ENCODE measurements around the gene DNAH8. TPM values are rescaled to one million over a fixed set of nuclear protein-coding genes. Genes with fewer than 3 reads are reported as not detected.

DNAH8 gene
- total RNA-seq, 1 experiment from 2014 or later = not detected

DNA sequence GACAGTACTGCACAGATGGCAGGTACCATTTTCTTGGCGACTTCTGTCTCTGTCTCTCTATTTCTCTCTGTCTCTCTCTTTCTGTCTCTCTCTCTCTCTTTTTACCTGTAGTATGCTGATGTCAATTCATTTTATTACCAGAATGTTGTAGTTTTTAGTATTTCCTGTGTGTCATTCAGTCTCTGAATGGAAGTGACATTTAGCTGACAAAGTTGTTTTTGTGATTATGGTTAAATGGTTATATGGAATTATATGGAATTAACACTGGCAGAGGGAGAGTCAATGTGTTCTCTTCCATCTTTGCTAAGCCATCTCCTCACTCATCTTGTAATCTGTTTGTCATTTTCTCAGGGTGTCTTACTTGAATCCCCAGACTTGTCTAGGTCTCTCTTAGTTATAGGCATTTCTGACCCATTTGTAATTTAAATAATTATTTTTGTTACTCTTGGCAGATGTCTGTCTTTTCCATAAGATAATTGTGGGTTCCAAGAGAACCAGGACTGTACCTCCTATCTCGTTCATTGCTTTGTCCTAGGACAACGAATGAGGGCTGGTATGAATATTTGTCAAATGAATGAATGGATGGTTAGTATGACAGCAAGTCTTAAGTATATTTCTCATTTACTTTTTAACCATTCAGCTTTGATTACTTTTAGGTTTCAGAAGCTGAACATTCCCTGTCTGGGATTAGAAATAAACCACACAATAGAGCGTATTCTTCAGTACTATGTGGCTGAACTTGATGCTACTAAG is 64.4 kb downstream of the DNAH8 start:
- BruUV-seq (replicated peaks) = no TSS peak
- intact Hi-C loops (cut with micrococcal nuclease) = no loop called here
- ChIA-PET POLR2A (no interaction called here), CTCF (no interaction called here)
- Mint-ChIP-seq H3K27ac (ENCODE audit: low read depth, unreplicated experiment) (no peak overlapping the region), H3K9me3 (ENCODE audit: unreplicated experiment) (no peaks in the 10 kb centered on the region), H3K4me3 (ENCODE audit: unreplicated experiment) (no peak overlapping the region), H3K4me1 (ENCODE audit: insufficient read depth, unreplicated experiment) (no peaks in the 10 kb centered on the region), H3K27me3 (ENCODE audit: insufficient read depth, unreplicated experiment) (no peaks in the 10 kb centered on the region), H3K36me3 (ENCODE audit: insufficient read depth, unreplicated experiment) (no peaks in the 10 kb centered on the region)
- TF ChIP-seq, protein P1, sequence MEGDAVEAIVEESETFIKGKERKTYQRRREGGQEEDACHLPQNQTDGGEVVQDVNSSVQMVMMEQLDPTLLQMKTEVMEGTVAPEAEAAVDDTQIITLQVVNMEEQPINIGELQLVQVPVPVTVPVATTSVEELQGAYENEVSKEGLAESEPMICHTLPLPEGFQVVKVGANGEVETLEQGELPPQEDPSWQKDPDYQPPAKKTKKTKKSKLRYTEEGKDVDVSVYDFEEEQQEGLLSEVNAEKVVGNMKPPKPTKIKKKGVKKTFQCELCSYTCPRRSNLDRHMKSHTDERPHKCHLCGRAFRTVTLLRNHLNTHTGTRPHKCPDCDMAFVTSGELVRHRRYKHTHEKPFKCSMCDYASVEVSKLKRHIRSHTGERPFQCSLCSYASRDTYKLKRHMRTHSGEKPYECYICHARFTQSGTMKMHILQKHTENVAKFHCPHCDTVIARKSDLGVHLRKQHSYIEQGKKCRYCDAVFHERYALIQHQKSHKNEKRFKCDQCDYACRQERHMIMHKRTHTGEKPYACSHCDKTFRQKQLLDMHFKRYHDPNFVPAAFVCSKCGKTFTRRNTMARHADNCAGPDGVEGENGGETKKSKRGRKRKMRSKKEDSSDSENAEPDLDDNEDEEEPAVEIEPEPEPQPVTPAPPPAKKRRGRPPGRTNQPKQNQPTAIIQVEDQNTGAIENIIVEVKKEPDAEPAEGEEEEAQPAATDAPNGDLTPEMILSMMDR (IDR thresholded peaks at IDR 0.05; ENCODE audit: unreplicated experiment) = no peak
- no peak for DNase-seq (ENCODE audit: unreplicated experiment)

DNA sequence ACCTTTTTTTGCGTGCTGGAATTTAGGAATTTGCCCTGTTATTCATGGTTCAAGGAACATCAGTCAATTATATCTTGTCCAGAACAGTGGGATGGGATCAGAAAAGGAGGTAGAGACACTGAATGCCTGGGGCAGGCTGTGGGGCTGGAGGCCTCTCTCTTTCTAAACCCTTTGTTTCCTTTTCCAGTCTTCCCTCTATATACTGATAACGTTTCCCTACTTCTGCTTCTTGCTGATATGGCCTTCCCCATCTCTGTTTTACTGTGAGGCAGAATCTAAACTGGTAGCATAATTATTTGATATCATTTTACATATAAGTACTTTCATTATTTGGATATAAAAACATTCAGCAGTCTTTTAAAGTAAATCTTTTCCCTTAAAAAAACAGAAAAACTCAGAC is 67.5 kb downstream of the DNAH8 start:
- Mint-ChIP-seq H3K36me3 (ENCODE audit: insufficient read depth, unreplicated experiment) (no peaks in the 10 kb centered on the region), H3K4me1 (ENCODE audit: insufficient read depth, unreplicated experiment) (no peaks in the 10 kb centered on the region), H3K4me3 (ENCODE audit: unreplicated experiment) (no peak overlapping the region), H3K9me3 (ENCODE audit: unreplicated experiment) (no peaks in the 10 kb centered on the region), H3K27ac (ENCODE audit: low read depth, unreplicated experiment) (no peak overlapping the region), H3K27me3 (ENCODE audit: insufficient read depth, unreplicated experiment) (no peaks in the 10 kb centered on the region)
- TF ChIP-seq, protein P1 (IDR thresholded peaks at IDR 0.05; ENCODE audit: unreplicated experiment) = no peak
- DNase-seq (ENCODE audit: unreplicated experiment) = no peak
- CTCF ChIA-PET = no interaction called here
- POLR2A ChIA-PET = no interaction called here
- intact Hi-C loops (cut with micrococcal nuclease) = no loop called here
- no TSS peak for BruUV-seq (replicated peaks)

DNA sequence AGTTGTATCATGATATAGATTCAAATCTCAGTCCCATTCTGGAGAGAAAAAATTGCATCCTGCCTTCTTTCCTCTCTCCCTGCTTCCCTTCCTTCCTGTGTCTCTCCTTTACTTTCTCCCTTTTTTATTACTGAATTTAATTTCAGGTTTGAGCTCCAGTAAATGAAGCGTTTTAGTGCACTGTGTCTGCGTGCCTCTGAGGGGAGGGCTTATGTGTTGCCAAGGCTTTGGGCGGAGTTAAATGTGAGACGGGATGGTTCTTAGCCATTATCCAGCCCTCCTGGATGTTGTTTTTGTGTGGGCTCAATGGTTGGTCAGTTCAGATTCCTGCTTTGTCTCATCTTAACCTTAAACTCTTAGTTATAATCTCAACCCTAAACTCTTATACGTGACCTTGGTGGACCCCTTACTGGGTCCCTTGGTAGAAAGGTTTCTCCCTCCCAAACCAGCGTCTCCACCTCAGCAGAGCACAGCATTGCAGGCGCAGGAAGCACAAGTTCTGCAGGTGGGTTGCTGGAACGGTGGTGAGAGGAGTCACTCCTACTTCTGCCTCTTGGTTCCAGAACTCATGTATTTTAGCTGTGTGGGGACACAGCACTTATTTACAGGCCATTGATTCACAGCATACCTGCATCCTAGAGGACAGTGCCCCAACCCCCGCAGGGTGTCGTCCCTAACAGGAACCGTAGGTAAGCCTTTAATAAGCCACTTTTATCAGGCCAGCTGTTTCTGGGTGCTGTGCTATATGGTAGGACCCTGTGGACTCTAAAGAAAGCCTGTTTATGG is 68.5 kb downstream of the DNAH8 start:
- no peak for DNase-seq (ENCODE audit: unreplicated experiment)
- POLR2A ChIA-PET = no interaction called here
- intact Hi-C loops (cut with micrococcal nuclease) = no loop called here
- Mint-ChIP-seq H3K9me3 (ENCODE audit: unreplicated experiment) (no peaks in the 10 kb centered on the region), H3K4me3 (ENCODE audit: unreplicated experiment) (no peak overlapping the region), H3K27me3 (ENCODE audit: insufficient read depth, unreplicated experiment) (no peaks in the 10 kb centered on the region), H3K36me3 (ENCODE audit: insufficient read depth, unreplicated experiment) (no peaks in the 10 kb centered on the region), H3K27ac (ENCODE audit: low read depth, unreplicated experiment) (no peak overlapping the region), H3K4me1 (ENCODE audit: insufficient read depth, unreplicated experiment) (no peaks in the 10 kb centered on the region)
- TF ChIP-seq, protein P1 (IDR thresholded peaks at IDR 0.05; ENCODE audit: unreplicated experiment) = no peak
- no TSS peak for BruUV-seq (replicated peaks)
- CTCF ChIA-PET = interaction anchor here (0.7 kb wide), 1 partner anchor 1827 kb away, joined by 3 read pairs; no protein-coding TSS in a partner anchor

DNA sequence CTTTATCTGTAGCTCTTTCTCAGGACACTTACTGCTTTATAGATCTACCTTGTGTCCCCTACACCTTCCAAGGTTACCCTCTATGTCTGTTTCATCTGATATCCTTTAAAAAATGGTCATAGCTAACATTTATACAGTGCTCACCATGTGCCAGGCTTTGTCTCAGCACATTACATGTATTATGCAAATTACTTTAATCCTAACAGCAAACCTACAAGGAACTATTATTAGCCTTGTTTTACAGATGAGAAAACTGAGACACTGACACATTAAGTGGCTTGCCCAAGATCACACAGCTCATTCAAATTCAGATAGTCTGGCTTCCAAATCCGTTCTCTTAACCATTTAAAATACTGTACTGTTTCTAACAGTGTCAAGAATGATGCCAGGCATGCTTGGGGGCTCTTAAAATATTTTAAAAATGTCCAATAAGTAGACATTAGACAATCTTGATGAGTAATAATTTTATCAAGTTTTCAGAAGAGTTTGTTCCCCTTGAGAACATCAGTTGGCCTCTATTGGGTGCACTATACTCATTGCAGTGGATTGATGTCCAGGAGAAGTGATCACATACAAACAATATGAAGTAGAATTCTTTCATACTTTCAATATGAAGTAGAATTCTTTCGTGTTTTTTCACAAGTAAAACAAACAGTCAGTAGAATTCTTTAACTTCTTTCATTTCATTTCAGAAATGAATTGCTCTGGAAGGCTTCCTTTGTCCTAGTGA is 69.6 kb downstream of the DNAH8 start:
- TF ChIP-seq, protein P1 (IDR thresholded peaks at IDR 0.05; ENCODE audit: unreplicated experiment) = no peak
- no peaks in the 10 kb centered on the region for H3K36me3 Mint-ChIP-seq (ENCODE audit: insufficient read depth, unreplicated experiment)
- ChIA-PET CTCF (interaction anchor here (0.6 to 0.7 kb wide), 2 partner anchors 101 to 1826 kb away, joined by 3 read pairs; no protein-coding TSS in a partner anchor), POLR2A (no interaction called here)
- no peaks in the 10 kb centered on the region for H3K9me3 Mint-ChIP-seq (ENCODE audit: unreplicated experiment)
- no peak for DNase-seq (ENCODE audit: unreplicated experiment)
- intact Hi-C loops (cut with micrococcal nuclease) = no loop called here
- no TSS peak for BruUV-seq (replicated peaks)
- no peak overlapping the region for H3K27ac Mint-ChIP-seq (ENCODE audit: low read depth, unreplicated experiment)
- peaks cover 6% of the 10 kb centered on the region for H3K4me1 Mint-ChIP-seq (ENCODE audit: insufficient read depth, unreplicated experiment)
- H3K27me3 Mint-ChIP-seq (ENCODE audit: insufficient read depth, unreplicated experiment) = no peaks in the 10 kb centered on the region
- H3K4me3 Mint-ChIP-seq (ENCODE audit: unreplicated experiment) = no peak overlapping the region

All from MCF 10A (cell line).